Neural cell (in vitro differentiated cells): ENCODE data around the gene PIK3C2G. TPM values are rescaled to one million over a fixed set of nuclear protein-coding genes. Genes with fewer than 3 reads are reported as not detected.

Experiments
- H2AFZ ChIP-seq: fragments of 200-600, 300-800 bp; sonication (generic), shearing (Covaris generic); 2 replicates; pipeline ENCODE4 v1.6.0; 2014; ENCODE audit warnings: low read depth, mild to moderate bottlenecking, antibody characterized with exemption, low read length, moderate library complexity
- H3F3A ChIP-seq: fragments of 200-600 bp; shearing (Covaris generic); 2 replicates; pipeline ENCODE4 v1.6.1; 2016; ENCODE audit warnings: mild to moderate bottlenecking, moderate library complexity, mixed read lengths, antibody characterized with exemption, low read length; ENCODE audit not compliant: insufficient read depth, poor library complexity, severe bottlenecking
- H3K27ac ChIP-seq: fragments of 200-600, 300-800 bp; sonication (generic), shearing (Covaris generic); 2 replicates; pipeline ENCODE4 v1.5.1; 2014; ENCODE audit warnings: mild to moderate bottlenecking, low read length, moderate library complexity
- H3K27me3 ChIP-seq: fragments of 300-800, 200-600 bp; sonication (generic), shearing (Covaris generic); 2 replicates; pipeline ENCODE4 v1.6.0; 2014; ENCODE audit warnings: mild to moderate bottlenecking, low read depth, low read length, moderate library complexity; ENCODE audit not compliant: insufficient read depth
- H3K36me3 ChIP-seq: fragments of 300-800, 200-600 bp; sonication (generic), shearing (Covaris generic); 2 replicates; pipeline ENCODE4 v1.5.1; 2014; ENCODE audit warnings: mild to moderate bottlenecking, antibody characterized with exemption, low read length, moderate library complexity; ENCODE audit not compliant: insufficient read depth
- H3K4me2 ChIP-seq: fragments of 300-800, 200-600 bp; sonication (generic), shearing (Covaris generic); 2 replicates; pipeline ENCODE4 v1.6.0; 2014; ENCODE audit warnings: mild to moderate bottlenecking, low read length
- H3K4me3 ChIP-seq: fragments of 300-800, 200-600 bp; sonication (generic), shearing (Covaris generic); 2 replicates; pipeline ENCODE4 v1.5.1; 2014; ENCODE audit warnings: mild to moderate bottlenecking, low read length, moderate library complexity
- H3K79me2 ChIP-seq: fragments of 200-600 bp; shearing (Covaris generic); replicated peaks from 2 replicates; pipeline ENCODE4 v1.6.0; 2014; ENCODE audit warnings: mild to moderate bottlenecking, low read length, moderate library complexity; ENCODE audit not compliant: insufficient read depth
- H3K9ac ChIP-seq: fragments of 300-800, 200-600 bp; sonication (generic), shearing (Covaris generic); 2 replicates; pipeline ENCODE4 v1.6.1; 2016; ENCODE audit warnings: mild to moderate bottlenecking, low read length, mixed read lengths
- H3K9me2 ChIP-seq: fragments of 200-600 bp; shearing (Covaris generic); 2 replicates; pipeline ENCODE4 v1.6.1; 2016; ENCODE audit warnings: mild to moderate bottlenecking, low read length, mixed read lengths; ENCODE audit not compliant: insufficient read depth
- H3K9me3 ChIP-seq: fragments of 200-600, 300-800 bp; sonication (generic), shearing (Covaris generic); 2 replicates; pipeline ENCODE4 v1.6.1; 2016; ENCODE audit warnings: mild to moderate bottlenecking, mixed run types, low read length, moderate library complexity, mixed read lengths
- H4K20me1 ChIP-seq: fragments of 200-600 bp; shearing (Covaris generic); 2 replicates; pipeline ENCODE4 v1.6.1; 2016; ENCODE audit warnings: mild to moderate bottlenecking, mixed run types; ENCODE audit not compliant: insufficient read depth
- EP300 ChIP-seq: fragments of 450-650 bp; conservative IDR thresholded peaks from 2 replicates; pipeline ENCODE4 v1.6.1; 2014; ENCODE audit warnings: antibody characterized with exemption, mild to moderate bottlenecking, moderate library complexity; ENCODE audit not compliant: poor library complexity, severe bottlenecking
- EZH2 ChIP-seq: fragments of 200-600, 300-800 bp; shearing (Covaris generic), sonication (generic); IDR thresholded peaks from 2 replicates; pipeline ENCODE4 v1.6.1; 2014; ENCODE audit warnings: antibody characterized with exemption, low read length, borderline replicate concordance, mild to moderate bottlenecking; ENCODE audit not compliant: insufficient read depth, poor library complexity, severe bottlenecking
- MXI1 ChIP-seq: fragments of 450-650 bp; conservative IDR thresholded peaks from 2 replicates; pipeline ENCODE4 v1.6.1; 2014; ENCODE audit warnings: antibody characterized with exemption, mild to moderate bottlenecking; ENCODE audit not compliant: poor library complexity, severe bottlenecking
- POLR2AphosphoS5 ChIP-seq: IDR thresholded peaks from 2 replicates; pipeline ENCODE4 v1.6.1; 2012
- RAD21 ChIP-seq: fragments of 450-650 bp; conservative IDR thresholded peaks from 2 replicates; pipeline ENCODE4 v1.6.1; 2014; ENCODE audit warnings: antibody characterized with exemption, mild to moderate bottlenecking, moderate library complexity
- SMC3 ChIP-seq: fragments of 450-650 bp; conservative IDR thresholded peaks from 2 replicates; pipeline ENCODE4 v1.6.1; 2014; ENCODE audit warnings: antibody characterized with exemption, mild to moderate bottlenecking, moderate library complexity; ENCODE audit not compliant: poor library complexity
- TAF1 ChIP-seq: IDR thresholded peaks from 2 replicates; pipeline ENCODE4 v1.6.1; 2012; ENCODE audit warnings: low read depth
- polyA plus RNA-seq: library from polyadenylated mRNA; depleted of rRNA; stranded (reverse); fragments of >200 nt; gene quantifications from 2 replicates; pipeline ENCODE4 v1.2.3, GENCODE V29; 2014
- TF ChIP-seq, protein P1 (sequence below): IDR thresholded peaks from 2 replicates; pipeline ENCODE4 v1.6.1; 2012; ENCODE audit warnings: borderline replicate concordance
- TF ChIP-seq, protein P2 (sequence below): fragments of 450-650 bp; IDR thresholded peaks from 2 replicates; pipeline ENCODE4 v1.5.1; 2014; ENCODE audit warnings: antibody characterized with exemption, mild to moderate bottlenecking, moderate library complexity; ENCODE audit not compliant: poor library complexity, severe bottlenecking

The PIK3C2G gene
- polyA plus RNA-seq, 1 donor from 2014 or later = not detected

DNA sequence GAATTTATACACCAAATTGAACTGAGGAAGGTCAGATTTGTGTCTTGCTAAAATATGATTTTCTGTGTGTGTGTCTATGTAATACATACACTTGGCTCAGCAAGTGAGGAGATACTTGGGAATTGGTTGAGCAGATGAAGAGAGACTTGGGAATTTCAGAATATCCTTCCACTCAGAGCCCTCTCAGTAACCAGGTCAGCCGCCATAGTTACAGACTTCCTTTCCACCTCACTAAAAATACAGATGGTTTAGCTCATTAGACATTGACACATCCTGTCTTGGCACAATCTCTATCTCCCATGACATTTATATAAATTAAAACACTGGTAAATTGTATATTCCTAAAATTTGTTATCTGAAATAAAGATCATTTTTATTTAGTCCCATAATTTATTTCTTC is 15.9 kb downstream of the PIK3C2G start:
- Histone ChIP-seq H3K27me3 (no peaks in the 10 kb centered on the region), H4K20me1 (no peaks in the 10 kb centered on the region), H3K4me2 (no peak overlapping the region), H3K9me3 (no peaks in the 10 kb centered on the region), H3K36me3 (no peaks in the 10 kb centered on the region), H3F3A (no peaks in the 10 kb centered on the region), H3K27ac (no peak overlapping the region), H3K9me2 (no peaks in the 10 kb centered on the region), H2AFZ (no peak overlapping the region), H3K79me2 (no peaks in the 10 kb centered on the region), H3K9ac (no peak overlapping the region), H3K4me3 (no peak overlapping the region)
- TF ChIP-seq TAF1 (no peak), EP300 (no peak), SMC3 (no peak), RAD21 (no peak), POLR2AphosphoS5 (no peak), EZH2 (no peak), MXI1 (no peak)
- TF ChIP-seq, protein P1, sequence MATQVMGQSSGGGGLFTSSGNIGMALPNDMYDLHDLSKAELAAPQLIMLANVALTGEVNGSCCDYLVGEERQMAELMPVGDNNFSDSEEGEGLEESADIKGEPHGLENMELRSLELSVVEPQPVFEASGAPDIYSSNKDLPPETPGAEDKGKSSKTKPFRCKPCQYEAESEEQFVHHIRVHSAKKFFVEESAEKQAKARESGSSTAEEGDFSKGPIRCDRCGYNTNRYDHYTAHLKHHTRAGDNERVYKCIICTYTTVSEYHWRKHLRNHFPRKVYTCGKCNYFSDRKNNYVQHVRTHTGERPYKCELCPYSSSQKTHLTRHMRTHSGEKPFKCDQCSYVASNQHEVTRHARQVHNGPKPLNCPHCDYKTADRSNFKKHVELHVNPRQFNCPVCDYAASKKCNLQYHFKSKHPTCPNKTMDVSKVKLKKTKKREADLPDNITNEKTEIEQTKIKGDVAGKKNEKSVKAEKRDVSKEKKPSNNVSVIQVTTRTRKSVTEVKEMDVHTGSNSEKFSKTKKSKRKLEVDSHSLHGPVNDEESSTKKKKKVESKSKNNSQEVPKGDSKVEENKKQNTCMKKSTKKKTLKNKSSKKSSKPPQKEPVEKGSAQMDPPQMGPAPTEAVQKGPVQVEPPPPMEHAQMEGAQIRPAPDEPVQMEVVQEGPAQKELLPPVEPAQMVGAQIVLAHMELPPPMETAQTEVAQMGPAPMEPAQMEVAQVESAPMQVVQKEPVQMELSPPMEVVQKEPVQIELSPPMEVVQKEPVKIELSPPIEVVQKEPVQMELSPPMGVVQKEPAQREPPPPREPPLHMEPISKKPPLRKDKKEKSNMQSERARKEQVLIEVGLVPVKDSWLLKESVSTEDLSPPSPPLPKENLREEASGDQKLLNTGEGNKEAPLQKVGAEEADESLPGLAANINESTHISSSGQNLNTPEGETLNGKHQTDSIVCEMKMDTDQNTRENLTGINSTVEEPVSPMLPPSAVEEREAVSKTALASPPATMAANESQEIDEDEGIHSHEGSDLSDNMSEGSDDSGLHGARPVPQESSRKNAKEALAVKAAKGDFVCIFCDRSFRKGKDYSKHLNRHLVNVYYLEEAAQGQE = no peak
- TF ChIP-seq, protein P2, sequence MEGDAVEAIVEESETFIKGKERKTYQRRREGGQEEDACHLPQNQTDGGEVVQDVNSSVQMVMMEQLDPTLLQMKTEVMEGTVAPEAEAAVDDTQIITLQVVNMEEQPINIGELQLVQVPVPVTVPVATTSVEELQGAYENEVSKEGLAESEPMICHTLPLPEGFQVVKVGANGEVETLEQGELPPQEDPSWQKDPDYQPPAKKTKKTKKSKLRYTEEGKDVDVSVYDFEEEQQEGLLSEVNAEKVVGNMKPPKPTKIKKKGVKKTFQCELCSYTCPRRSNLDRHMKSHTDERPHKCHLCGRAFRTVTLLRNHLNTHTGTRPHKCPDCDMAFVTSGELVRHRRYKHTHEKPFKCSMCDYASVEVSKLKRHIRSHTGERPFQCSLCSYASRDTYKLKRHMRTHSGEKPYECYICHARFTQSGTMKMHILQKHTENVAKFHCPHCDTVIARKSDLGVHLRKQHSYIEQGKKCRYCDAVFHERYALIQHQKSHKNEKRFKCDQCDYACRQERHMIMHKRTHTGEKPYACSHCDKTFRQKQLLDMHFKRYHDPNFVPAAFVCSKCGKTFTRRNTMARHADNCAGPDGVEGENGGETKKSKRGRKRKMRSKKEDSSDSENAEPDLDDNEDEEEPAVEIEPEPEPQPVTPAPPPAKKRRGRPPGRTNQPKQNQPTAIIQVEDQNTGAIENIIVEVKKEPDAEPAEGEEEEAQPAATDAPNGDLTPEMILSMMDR = no peak

DNA sequence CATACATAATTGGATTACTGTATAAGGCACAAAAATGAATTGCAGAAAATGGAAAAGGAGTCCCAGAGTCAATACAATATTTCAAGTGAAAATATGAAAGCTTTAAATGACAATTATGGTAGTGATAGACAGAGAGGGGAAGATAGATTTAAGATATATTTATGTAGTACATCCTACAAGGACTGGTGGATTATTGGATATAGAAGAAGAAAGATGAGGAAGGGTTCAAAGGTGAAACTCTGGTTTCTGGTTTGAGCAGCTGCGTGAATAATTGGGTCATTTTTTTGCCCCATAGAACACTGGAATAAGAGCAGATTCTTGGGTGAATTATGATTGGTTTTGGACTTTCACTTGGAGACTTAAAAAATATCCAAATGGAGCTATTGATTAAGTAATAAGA is 19.4 kb downstream of the PIK3C2G start:
- no peaks in the 10 kb centered on the region for H3K9me3 ChIP-seq
- H3K9ac ChIP-seq = no peak overlapping the region
- no peaks in the 10 kb centered on the region for H3K36me3 ChIP-seq
- no peaks in the 10 kb centered on the region for H3K27me3 ChIP-seq
- H3F3A ChIP-seq = no peaks in the 10 kb centered on the region
- no peak overlapping the region for H3K4me2 ChIP-seq
- no peaks in the 10 kb centered on the region for H3K79me2 ChIP-seq
- no peaks in the 10 kb centered on the region for H3K9me2 ChIP-seq
- TF ChIP-seq EP300 = no peak
- no peak for TF ChIP-seq SMC3
- no peak for TF ChIP-seq MXI1
- TF ChIP-seq RAD21 = no peak
- TF ChIP-seq, protein P1 = no peak
- no peak for TF ChIP-seq TAF1
- H3K27ac ChIP-seq = no peak overlapping the region
- no peak overlapping the region for H3K4me3 ChIP-seq
- H2AFZ ChIP-seq = no peak overlapping the region
- no peaks in the 10 kb centered on the region for H4K20me1 ChIP-seq
